ENCODE results near the gene CLEC3B.

GRCh38 chr3:44996556-44996969, 29.5 kb upstream of the CLEC3B start:
- TF ChIP-seq CTCF (conservative IDR thresholded peaks at IDR 0.05): no peak
- no peak for TF ChIP-seq ZFX (IDR thresholded peaks at IDR 0.05)

All from C4-2B (cell line).